ENCODE data around the gene DENND1A. TPM values are rescaled to one million over a fixed set of nuclear protein-coding genes. Genes with fewer than 3 reads are reported as not detected.

Gene DENND1A
- total RNA-seq, 1 experiment from 2014 or later, result 23.5 TPM

- TF ChIP-seq HMGXB4 (CRISPR knock-in tag; IDR thresholded peaks at IDR 0.05), result no peak
- no peak for TF ChIP-seq TP53 (CRISPR knock-in tag; IDR thresholded peaks at IDR 0.05)
- TF ChIP-seq SMAD4 (CRISPR knock-in tag; IDR thresholded peaks at IDR 0.05), result no peak
Observed at GRCh38 chr9:123657941-123658340, 272.0 kb downstream of the DENND1A start (continued).

- TF ChIP-seq IRF2 (CRISPR knock-in tag; IDR thresholded peaks at IDR 0.05; ENCODE audit: borderline replicate concordance, low read depth) (no peak), KAT7 (CRISPR knock-in tag; IDR thresholded peaks at IDR 0.05; ENCODE audit: borderline replicate concordance) (no peak), AFF4 (CRISPR knock-in tag; IDR thresholded peaks at IDR 0.05; ENCODE audit: borderline replicate concordance) (no peak), JUN (CRISPR knock-in tag; IDR thresholded peaks at IDR 0.05) (no peak), PRDM15 (CRISPR knock-in tag; IDR thresholded peaks at IDR 0.05) (no peak), EMX1 (CRISPR knock-in tag; IDR thresholded peaks at IDR 0.05) (no peak), GRHL2 (CRISPR knock-in tag; IDR thresholded peaks at IDR 0.05; ENCODE audit: insufficient replicate concordance, severe bottlenecking) (no peak), SMAD3 (CRISPR knock-in tag; IDR thresholded peaks at IDR 0.05; ENCODE audit: borderline replicate concordance) (no peak), MLX (CRISPR knock-in tag; IDR thresholded peaks at IDR 0.05) (no peak), NFATC4 (CRISPR knock-in tag; IDR thresholded peaks at IDR 0.05) (no peak), CBFB (CRISPR knock-in tag; IDR thresholded peaks at IDR 0.05; ENCODE audit: low read depth) (no peak), ZNF317 (CRISPR knock-in tag; IDR thresholded peaks at IDR 0.05; ENCODE audit: borderline replicate concordance, low read depth) (no peak), USF2 (CRISPR knock-in tag; IDR thresholded peaks at IDR 0.05) (no peak), FOXJ3 (CRISPR knock-in tag; IDR thresholded peaks at IDR 0.05; ENCODE audit: borderline replicate concordance) (no peak), FOXK1 (CRISPR knock-in tag; IDR thresholded peaks at IDR 0.05) (no peak), ZNF396 (CRISPR knock-in tag; IDR thresholded peaks at IDR 0.05; ENCODE audit: borderline replicate concordance) (no peak)
- DNase-seq (ENCODE audit: low spot score) (no peak), ATAC-seq (peak; percentile 41)
- no peak overlapping the region for H3K27ac Mint-ChIP-seq
- peaks cover 36% of the 10 kb centered on the region for H3K4me1 Mint-ChIP-seq
- no peak overlapping the region for H3K4me3 Mint-ChIP-seq
- no peaks in the 10 kb centered on the region; the same call in 1 of the 2 replicates for H3K27me3 Mint-ChIP-seq (ENCODE audit: low read depth)
- H3K36me3 Mint-ChIP-seq, result peaks cover 8% of the 10 kb centered on the region
- peaks cover 8% of the 10 kb centered on the region for H3K9me3 Mint-ChIP-seq
- POLR2A ChIA-PET, result interaction anchor here (0.5 kb wide), 1 partner anchor 741 kb away, joined by 4 read pairs; no protein-coding TSS in a partner anchor
- CTCF ChIA-PET, result interaction anchor here (0.5 to 0.8 kb wide), 2 partner anchors 68 to 383 kb away, joined by 3 to 5 read pairs; no protein-coding TSS in a partner anchor
Observed at GRCh38 chr9:123657099-123657498, 272.8 kb downstream of the DENND1A start.
